ENCODE data around the gene SLC22A3.

DNA sequence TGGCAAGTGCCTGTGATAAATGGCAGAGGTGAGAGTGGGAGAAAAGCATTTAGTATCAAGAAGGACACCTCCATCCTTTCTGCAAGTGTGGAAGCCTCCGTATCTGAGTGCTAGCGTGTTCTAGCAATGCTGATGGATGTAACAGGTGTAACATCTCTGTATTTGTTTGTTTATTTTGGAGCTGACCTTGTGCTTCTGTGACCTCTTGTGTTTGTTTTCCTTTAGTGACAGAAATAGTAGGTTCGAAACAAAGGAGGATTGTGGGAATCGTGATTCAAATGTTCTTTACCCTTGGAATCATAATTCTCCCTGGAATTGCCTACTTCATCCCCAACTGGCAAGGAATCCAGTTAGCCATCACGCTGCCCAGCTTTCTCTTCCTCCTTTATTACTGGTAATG, 60.4 kb downstream of the SLC22A3 start:
- TF ChIP-seq, protein P1, sequence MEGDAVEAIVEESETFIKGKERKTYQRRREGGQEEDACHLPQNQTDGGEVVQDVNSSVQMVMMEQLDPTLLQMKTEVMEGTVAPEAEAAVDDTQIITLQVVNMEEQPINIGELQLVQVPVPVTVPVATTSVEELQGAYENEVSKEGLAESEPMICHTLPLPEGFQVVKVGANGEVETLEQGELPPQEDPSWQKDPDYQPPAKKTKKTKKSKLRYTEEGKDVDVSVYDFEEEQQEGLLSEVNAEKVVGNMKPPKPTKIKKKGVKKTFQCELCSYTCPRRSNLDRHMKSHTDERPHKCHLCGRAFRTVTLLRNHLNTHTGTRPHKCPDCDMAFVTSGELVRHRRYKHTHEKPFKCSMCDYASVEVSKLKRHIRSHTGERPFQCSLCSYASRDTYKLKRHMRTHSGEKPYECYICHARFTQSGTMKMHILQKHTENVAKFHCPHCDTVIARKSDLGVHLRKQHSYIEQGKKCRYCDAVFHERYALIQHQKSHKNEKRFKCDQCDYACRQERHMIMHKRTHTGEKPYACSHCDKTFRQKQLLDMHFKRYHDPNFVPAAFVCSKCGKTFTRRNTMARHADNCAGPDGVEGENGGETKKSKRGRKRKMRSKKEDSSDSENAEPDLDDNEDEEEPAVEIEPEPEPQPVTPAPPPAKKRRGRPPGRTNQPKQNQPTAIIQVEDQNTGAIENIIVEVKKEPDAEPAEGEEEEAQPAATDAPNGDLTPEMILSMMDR (conservative IDR thresholded peaks at IDR 0.05; ENCODE audit: low read depth, low read length): no peak
- TF ChIP-seq MXI1 (IDR thresholded peaks at IDR 0.05; ENCODE audit: borderline replicate concordance, low read depth, low read length): no peak
- TF ChIP-seq MAFK (IDR thresholded peaks at IDR 0.05; ENCODE audit: low read depth, low read length): no peak
- TF ChIP-seq CHD1 (IDR thresholded peaks at IDR 0.05; ENCODE audit: low read depth, low read length): no peak
- no peak for TF ChIP-seq ELK1 (IDR thresholded peaks at IDR 0.05; ENCODE audit: borderline replicate concordance, low read depth, low read length)
- no peak for TF ChIP-seq RCOR1 (IDR thresholded peaks at IDR 0.05; ENCODE audit: insufficient replicate concordance, low read length)
- no peak for TF ChIP-seq POLR2A (IDR thresholded peaks at IDR 0.05; ENCODE audit: low read depth, low read length)
- no peak for TF ChIP-seq RAD21 (IDR thresholded peaks at IDR 0.05; ENCODE audit: low read length)
- TF ChIP-seq CEBPB (IDR thresholded peaks at IDR 0.05; ENCODE audit: low read depth, low read length): no peak
